Measurements from ENCODE around the gene A1CF. TPM values are rescaled to one million over a fixed set of nuclear protein-coding genes. Genes with fewer than 3 reads are reported as not detected.

The A1CF gene
- total RNA-seq, 1 donor from 2014 or later = not detected

GRCh38 chr10:50855461-50855860 is 30.0 kb downstream of the A1CF start:
- no peaks in the 10 kb centered on the region for H3K36me3 ChIP-seq (ENCODE audit: control insufficient read depth, insufficient read depth, low read length)
- TF ChIP-seq CTCF (IDR thresholded peaks at IDR 0.05; ENCODE audit: insufficient read depth, low read length, poor library complexity, severe bottlenecking) = no peak
- no peak overlapping the region for H3K4me3 ChIP-seq (ENCODE audit: low read depth, low read length)
- no peak for DNase-seq (ENCODE audit: low read depth)
- H3K27me3 ChIP-seq (ENCODE audit: control insufficient read depth, insufficient read depth, low read length) = no peaks in the 10 kb centered on the region

- no peaks in the 10 kb centered on the region for H3K27me3 ChIP-seq (ENCODE audit: control insufficient read depth, insufficient read depth, low read length)
Measured at GRCh38 chr10:50855015-50855414, 30.4 kb downstream of the A1CF start.

GRCh38 chr10:50853557-50853956 is 31.9 kb downstream of the A1CF start:
- DNase-seq (ENCODE audit: low read depth) = no peak
- TF ChIP-seq CTCF (IDR thresholded peaks at IDR 0.05; ENCODE audit: insufficient read depth, low read length, poor library complexity, severe bottlenecking) = no peak
- no peaks in the 10 kb centered on the region for H3K27me3 ChIP-seq (ENCODE audit: control insufficient read depth, insufficient read depth, low read length)
- H3K36me3 ChIP-seq (ENCODE audit: control insufficient read depth, insufficient read depth, low read length) = no peaks in the 10 kb centered on the region
- H3K4me3 ChIP-seq (ENCODE audit: low read depth, low read length) = no peak overlapping the region

More at GRCh38 chr10:50855015-50855414, 30.4 kb downstream of the A1CF start:
- no peaks in the 10 kb centered on the region for H3K36me3 ChIP-seq (ENCODE audit: control insufficient read depth, insufficient read depth, low read length)
- H3K4me3 ChIP-seq (ENCODE audit: low read depth, low read length) = no peak overlapping the region
- DNase-seq (ENCODE audit: low read depth) = no peak
- no peak for TF ChIP-seq CTCF (IDR thresholded peaks at IDR 0.05; ENCODE audit: insufficient read depth, low read length, poor library complexity, severe bottlenecking)

GRCh38 chr10:50851884-50852671 is 33.3 kb downstream of the A1CF start:
- H3K4me3 ChIP-seq (ENCODE audit: low read depth, low read length) = no peak overlapping the region
- DNase-seq (ENCODE audit: low read depth) = no peak
- H3K36me3 ChIP-seq (ENCODE audit: control insufficient read depth, insufficient read depth, low read length) = no peaks in the 10 kb centered on the region
- TF ChIP-seq CTCF (IDR thresholded peaks at IDR 0.05; ENCODE audit: insufficient read depth, low read length, poor library complexity, severe bottlenecking) = no peak
- H3K27me3 ChIP-seq (ENCODE audit: control insufficient read depth, insufficient read depth, low read length) = no peaks in the 10 kb centered on the region

- no peak for DNase-seq (ENCODE audit: low read depth)
Measured at GRCh38 chr10:50850578-50851230, 34.7 kb downstream of the A1CF start.

More at GRCh38 chr10:50850578-50851230, 34.7 kb downstream of the A1CF start:
- no peaks in the 10 kb centered on the region for H3K36me3 ChIP-seq (ENCODE audit: control insufficient read depth, insufficient read depth, low read length)
- no peak for TF ChIP-seq CTCF (IDR thresholded peaks at IDR 0.05; ENCODE audit: insufficient read depth, low read length, poor library complexity, severe bottlenecking)
- no peak overlapping the region for H3K4me3 ChIP-seq (ENCODE audit: low read depth, low read length)
- H3K27me3 ChIP-seq (ENCODE audit: control insufficient read depth, insufficient read depth, low read length) = no peaks in the 10 kb centered on the region

Data from kidney epithelial cell (primary cell).